Endometrial microvascular endothelial cells (primary cell): Measurements from ENCODE around the gene HABP4. TPM values are rescaled to one million over a fixed set of nuclear protein-coding genes. Genes with fewer than 3 reads are reported as not detected.

ENCODE experiments used
- in situ Hi-C: cut with HindIII; loops from 2 replicates; pipeline ENCODE4 v1.10.0; 2017; ENCODE audit warnings: low sequenced_read_pairs, low pct_unique_long_range_greater_than_20kb; ENCODE audit errors: inconsistent ontology term
- total RNA-seq: library from RNA; depleted of rRNA; stranded (reverse); fragments of >200 nt; gene quantifications from one replicate; pipeline ENCODE4 v1.2.3, GENCODE V29; 2015; ENCODE audit errors: inconsistent ontology term

HABP4 gene
- total RNA-seq, 1 donor from 2014 or later = 5.3 TPM

DNA sequence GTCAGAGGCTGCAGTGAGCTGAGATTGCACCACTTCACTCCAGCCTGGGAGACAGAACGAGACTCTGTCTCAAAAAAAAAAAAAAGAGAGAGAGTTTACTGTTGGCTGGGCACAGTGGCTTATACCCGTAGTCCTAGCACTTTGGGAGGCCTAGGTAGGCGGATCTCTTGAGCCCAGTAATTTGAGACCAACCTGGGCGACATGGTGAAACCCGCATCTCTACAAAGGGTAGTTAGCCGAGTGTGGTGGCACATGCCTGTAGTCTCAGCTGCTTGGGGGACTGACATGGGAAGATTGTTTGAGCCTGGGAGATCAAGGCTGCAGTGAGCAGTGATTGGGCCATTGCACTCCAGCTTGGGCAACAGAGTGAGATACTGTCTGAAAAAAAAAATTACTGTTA is 12.6 kb downstream of the HABP4 start:
- in situ Hi-C loops = no loop called here

DNA sequence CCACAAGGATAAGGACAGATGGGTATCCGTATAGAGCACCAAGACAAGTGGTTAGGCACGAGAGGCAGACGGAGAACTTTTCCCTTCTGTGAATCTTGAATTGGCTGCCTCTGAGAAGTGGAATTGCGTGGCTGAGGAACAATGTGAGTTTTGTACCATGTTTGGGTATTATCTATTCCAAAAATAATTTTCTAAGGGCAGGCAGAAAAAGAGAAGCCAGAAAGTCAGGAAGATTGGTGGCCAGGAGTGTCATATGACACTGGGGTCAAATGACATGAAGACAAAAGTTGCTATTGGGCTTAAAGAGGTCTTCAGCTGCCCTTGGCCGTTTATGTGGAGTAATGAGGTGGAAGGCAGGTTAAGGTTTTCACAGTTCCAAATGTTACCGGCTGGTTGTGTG is 14.5 kb downstream of the HABP4 start:
- in situ Hi-C loops = no loop called here

DNA sequence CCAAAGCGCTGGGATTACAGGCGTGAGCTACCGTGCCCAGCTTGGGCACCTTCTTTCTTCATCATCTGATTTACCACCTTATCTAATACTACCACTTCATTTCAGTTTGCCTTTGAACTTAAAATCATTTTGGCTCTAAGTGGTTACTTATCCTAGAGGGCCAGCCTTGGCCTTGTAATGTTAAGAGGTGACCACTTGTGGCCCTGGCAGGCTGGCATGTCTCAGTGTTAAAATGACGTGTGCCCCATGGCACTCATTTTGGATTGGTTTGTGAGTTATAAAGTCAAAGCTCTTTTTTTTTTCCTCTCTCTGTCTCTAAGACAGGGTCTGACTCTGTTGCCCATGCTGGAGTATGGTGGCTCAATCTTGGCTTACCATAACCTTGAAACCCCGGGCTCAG is 17.8 kb downstream of the HABP4 start:
- in situ Hi-C loops = no loop called here

DNA sequence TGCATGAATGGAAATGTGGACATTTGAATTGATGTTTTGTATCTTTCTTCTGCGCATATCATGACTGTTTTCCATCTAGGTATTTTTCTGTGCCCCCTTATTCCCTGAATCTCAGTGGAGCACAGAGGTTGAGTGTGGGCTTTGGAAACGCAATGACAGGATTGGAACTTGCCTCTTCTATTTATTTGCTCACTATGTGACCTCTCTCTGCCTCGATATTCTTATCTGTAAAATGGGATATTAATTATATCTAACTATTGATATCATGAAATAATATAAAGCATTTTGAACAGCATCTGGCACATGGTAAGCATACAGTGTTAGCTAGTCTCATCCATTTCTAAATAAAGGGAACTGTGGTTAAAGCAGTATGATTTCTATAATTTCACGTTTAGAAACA is 26.0 kb downstream of the HABP4 start:
- in situ Hi-C loops = no loop called here

DNA sequence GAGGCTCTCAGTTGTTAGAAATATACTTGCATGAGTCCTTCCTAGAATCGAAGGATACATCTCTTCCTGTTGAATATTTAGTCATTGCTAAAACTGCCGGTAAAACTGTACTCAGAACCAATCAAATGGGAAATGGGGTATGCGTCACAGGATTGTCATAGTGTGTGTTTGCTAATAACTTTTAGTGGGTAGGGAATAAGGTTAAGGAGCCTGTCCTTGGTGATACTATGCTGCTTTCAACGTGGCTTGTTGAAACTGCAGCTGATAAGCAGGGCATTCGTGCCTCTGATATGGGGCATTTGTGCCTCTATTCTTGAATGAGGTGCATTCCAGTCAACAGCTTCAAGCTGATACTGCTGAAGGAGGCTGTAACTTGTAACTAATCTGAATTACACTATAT is 26.6 kb downstream of the HABP4 start:
- in situ Hi-C loops = no loop called here

DNA sequence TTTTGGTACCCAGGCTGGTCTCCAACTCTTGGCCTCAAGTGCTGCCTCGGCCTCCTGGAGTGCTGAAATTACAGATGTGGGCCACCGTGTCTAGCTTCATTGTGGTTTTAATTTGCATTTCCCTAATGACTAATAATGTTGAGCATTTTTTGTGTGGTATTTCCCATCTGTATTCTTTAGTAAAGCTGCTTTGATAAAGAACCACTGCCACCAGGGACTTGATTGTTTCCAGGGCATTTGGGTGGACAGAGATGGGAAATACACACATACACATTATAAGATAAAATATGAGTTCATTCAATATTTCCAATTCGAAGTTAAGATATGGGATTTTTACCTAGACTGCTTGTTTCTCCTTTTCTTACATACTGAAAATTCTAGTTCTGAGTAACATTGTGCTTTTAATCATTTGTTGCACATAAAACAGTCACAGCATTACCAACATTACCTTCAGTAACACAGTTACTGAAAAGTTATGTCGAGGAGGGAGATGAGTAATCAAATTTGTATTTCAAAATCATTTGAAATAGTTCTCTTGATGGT is 28.9 kb downstream of the HABP4 start:
- in situ Hi-C loops = no loop called here

DNA sequence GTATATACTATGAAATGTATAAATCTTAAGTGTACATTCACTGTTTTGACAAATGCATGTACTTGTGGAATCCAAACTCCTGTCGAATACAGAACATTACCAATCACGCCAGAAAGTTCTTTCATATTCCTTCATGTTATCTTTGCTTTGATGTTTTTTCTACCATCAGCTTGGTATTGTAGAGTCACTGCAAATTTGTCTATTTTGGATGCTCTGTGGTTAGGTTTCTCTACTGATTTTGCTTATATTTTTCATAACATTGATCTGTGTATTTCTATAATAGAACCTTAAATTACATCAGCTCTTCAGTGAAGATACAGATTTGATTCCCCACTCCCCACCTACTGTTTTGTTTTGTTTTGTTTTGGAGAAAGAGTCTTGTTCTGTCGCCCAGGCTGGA is 30.8 kb downstream of the HABP4 start:
- in situ Hi-C loops = no loop called here

DNA sequence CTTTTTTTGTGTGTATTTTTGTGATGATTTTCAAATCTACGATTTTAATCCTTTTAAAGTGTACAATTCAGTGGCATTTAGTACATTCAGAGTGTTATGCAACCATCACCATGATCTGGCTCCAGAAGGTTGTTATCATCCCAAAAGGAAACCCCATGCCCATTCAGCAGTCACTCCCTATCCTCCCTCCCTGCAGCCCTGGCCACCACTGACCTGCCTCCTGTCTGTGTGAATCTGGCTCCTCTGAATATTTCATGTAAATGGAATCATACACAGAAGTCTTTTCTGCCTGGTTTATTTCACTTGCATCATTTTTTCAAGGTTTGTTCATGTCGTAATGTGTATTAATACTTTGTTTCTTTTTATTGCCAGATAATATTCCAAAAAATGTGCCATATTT is 32.5 kb downstream of the HABP4 start:
- in situ Hi-C loops = no loop called here

DNA sequence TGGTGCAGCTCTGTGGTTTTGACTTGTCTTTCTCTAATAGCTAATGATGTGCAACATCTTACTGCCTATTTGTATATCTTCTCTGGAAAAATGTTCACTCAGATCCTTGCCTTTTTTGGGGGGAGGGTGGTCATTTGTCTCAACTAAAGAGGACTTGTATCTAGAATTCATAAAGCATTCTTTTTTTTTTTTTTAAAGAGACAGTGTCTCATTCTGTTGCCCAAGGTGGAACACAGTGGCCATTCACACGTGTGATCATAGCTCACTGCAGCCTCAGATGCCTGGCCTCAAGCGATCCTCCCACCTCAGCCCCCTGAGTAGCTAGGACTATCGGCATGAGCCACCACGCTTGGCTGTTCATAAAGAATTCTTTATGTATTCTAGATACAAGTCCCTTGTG is 33.2 kb downstream of the HABP4 start:
- in situ Hi-C loops = no loop called here

DNA sequence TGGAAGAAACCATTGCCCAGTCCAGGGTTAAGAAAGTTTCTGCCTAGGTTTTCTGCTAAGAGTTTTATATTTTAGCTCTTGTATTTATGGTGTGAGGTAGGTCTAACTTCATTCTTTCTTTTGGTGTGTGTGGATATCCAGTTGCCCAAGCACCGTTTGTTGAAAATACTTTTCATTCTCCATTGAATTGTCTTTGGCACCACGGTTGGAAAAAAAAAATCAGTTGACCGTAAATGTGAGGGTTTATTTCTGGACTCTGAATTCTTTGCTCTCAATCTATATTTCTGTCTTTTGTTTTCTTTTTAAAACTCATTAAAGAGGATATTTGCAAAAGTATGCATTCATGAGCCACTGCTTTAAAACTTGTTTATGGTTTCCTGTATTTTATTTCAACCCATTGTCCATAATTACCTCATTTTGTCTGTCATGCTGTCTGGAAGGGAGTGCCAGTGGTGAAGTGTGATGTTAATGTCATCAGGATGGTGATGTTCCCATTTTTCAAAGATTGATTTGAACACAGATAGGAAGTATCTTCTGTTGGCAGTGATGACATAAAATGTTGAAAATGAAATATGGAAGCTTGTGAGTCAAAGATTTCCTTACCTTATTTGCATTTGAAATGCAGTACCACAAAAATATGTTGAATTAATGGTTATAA is 33.9 kb downstream of the HABP4 start:
- in situ Hi-C loops = no loop called here

DNA sequence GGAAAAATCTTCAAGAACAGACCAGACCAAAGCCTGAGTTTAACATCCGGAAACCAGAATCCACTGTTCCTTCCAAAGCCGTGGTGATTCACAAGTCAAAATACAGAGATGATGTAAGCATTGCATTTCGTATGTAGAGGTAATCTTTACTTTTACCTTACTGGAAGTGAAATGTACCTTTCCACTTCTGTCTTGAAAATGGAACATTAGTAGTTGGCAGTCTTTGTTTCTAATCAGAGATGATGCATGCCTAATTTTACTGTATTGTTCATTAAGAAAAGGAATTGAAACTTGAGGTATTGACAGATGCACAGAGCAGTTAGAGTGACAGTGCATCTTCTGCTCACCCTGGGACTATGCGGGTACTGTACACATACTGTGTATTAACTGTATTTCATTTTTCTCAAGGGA is 34.6 kb downstream of the HABP4 start:
- in situ Hi-C loops = no loop called here

DNA sequence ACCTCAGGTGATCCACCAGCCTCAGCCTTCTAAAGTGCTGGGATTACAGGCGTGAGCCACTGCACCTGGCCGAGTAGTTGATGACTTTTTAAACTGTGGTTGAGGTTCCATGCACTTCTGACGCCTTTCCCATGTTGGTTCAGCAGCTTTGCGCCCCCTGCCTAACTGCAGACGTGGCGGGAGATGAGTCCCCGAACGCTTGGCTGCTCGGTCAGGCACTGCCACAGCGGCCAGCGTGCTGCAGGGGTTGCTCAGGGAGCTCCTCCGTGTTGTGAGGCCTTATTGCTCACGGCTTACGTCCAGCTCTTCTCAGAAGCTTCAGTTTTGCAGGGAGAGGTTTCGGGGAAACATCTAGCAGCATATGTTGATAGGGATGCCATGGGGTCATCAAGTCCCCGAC is 35.3 kb downstream of the HABP4 start:
- in situ Hi-C loops = no loop called here

DNA sequence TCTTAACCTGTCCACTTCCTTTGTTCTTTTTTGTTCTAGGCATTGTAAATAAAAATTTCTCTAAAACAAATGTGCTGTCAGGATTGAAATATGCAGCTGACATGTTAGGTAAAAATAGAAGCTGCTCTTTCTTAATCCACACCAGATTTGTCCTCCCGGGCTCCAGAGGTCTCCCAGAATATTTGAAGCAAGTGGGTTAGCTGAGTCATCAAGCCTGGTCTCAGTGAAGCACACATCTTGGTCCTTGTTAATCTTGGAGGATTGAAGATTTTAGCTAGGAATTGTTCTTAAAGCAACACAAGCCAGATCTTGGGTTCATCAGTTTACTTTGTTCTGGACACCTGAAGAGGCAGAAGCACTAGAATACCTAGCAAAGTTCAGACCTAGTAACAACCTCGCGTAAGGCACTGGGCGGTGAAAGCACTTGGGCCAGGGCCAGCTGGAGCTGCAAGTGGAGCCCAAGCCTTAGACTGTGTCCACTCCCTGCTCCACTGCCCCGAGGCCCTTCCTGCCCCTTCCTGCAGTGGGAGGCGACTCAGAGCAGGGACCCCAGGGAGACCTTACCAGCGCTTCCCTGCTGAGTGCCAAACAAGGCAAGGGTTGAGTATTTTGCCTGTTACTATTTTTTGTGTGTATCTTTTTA is 36.5 kb downstream of the HABP4 start:
- in situ Hi-C loops = no loop called here

DNA sequence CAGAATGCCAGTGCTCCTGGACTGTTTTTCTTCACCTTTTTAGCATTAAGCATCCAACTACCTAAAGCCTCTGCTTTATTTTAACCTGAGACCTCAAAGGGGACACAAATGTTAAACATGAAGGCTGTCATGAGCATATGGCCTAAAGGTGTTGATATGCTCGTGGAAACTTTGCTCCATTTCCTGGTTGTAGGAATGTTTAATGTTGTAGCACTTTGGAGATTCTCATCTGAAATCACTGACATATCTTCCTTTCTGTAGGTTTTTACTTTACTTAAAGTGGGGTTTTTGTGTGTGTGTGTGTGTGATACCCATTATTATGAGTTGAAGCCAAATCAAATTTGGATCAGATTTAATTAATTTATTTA is 37.0 kb downstream of the HABP4 start:
- in situ Hi-C loops = no loop called here

DNA sequence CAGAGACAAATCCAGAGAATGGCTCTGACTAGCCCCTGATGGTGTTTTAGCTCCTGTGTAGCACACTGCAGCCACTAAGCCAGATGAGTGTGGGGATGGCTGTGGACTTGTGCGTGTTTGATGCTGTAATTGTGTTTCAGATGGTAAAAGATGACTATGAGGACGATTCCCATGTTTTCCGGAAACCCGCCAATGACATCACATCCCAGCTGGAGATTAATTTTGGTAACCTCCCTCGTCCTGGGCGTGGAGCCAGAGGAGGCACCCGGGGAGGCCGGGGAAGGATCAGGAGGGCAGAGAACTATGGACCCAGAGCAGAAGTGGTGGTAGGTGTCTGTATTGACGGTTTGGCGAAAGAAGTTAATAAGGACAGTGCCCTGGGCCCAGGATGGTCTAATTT is 38.0 kb downstream of the HABP4 start:
- in situ Hi-C loops = no loop called here

DNA sequence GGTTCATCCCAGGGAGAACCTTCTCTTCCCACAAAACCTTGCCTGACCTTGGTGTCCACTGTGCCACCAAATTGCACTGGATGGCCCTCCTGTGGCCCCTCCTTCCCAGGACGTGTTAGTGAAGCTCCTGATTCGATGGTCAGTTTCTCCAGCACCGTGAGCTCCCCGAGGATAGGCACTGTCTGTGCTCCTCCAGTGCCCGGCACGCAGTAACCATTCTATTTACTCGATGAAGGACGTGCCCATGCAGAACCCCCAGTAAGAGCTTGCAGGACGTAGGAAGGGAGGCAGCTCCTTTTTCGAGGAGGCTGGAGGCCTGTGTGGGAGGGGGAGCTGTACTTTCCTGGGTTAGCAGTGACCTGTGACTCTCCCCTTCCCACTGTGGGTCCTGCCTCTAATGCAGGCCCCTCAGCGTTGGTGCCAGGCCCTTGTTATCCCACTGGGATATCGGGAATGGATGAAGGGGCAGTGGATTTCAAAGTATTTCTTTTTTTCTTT is 39.6 kb downstream of the HABP4 start:
- in situ Hi-C loops = no loop called here

DNA sequence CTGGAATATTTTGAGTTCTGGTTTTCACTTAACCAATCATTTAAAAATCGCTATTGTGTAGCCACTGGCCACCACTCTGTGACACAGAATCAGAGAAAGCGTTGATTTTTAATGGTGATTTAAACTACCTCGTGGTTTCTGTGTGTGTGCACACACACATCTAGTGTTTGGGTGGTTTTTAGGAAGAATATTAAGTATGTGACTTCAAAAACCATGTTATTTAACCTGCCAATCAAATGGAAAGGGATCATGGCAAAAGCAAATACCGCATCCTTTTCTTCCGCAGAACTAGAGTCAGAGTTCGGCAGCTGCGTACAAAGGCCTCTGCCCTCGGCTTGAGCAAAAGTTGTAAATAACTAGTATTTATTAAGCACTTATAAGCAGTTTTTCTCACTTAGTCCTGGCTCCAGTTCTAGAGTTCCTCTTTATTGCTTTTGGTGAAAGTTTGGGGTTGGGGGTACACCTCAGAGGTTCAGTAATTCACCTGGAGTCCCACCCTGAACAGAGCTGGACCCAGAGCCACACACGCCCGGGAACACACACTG is 40.6 kb downstream of the HABP4 start:
- in situ Hi-C loops = no loop called here

DNA sequence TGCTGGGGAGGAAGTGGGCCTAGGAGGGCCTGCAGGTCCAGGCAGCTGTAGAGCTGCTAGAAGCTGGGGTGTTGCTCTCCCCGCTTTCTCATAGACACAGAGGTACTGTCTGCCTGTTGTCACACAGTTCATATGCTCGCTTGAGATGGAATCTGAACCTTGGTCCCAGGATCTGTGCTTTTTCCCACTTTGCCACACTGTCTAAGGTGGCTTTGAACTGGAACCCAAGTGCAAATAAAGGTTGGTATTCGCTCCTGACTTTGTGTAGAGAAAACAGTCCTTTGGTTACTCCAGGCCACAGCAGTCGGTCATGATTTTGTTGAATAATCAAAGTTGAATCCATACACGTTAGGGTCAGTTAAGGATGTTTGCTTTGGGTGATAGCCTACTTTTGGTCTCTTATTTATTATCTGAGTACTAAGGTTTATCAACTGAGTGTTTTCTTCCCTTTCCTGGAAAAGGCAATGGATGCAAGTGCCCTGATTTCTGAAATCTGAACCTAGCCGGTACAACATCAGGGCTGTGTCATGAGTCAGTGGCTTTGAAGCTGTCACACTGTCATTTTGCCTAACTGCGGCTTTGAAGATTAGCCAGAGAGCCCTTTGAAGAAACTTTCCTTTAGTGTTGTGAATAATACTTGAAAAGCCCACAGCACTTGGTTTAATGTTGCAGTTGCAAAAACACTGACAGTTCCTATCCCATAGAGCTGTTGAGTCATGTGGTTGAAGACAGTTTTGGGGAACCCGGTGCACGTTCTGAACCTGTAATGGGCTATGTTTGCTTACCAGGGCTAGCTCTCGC is 41.3 kb downstream of the HABP4 start:
- in situ Hi-C loops = no loop called here

DNA sequence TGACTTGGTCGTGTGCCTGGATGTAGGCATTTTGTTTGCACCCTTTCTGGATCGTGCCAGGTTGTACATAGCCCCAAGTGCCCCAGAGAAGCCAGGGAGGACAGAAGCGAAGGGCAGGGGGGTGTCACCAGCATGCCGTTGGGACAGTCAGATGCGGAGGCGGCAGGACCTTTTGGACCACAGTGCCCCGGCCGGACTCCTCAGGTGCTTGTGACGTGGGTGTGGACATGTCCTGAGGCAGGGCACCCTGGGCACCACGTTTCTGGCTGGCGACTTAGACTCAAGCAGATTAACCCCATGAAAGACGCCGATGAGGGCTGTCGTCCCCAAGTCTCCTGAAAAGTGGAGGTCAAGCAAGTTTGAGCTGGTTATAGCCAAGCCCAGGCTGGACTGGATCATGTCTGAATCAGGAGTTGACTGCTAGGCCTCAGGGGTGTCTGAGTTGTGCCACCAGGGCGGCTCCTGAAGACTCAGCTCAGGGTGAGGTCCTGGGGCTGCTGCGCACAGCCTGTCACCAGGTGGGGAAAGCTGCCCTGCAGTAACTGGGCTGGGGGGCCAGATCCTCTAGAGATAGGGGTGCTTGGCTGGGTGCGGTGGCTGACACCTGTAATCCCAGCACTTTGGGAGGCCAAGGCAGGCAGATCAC is 42.0 kb downstream of the HABP4 start:
- in situ Hi-C loops = no loop called here
